Kidney epithelial cell (primary cell): ENCODE data around the gene MATN3. TPM values are rescaled to one million over a fixed set of nuclear protein-coding genes. Genes with fewer than 3 reads are reported as not detected.
A peak's percentile ranks its signal among the peaks of the same experiment; 100 is the strongest.

Experiments used
- DNase-seq: peaks from one replicate; pipeline ENCODE4 v3.0.0-alpha.2; 2010; ENCODE audit warnings: low read depth
- H3K27me3 ChIP-seq: 2 replicates; pipeline ENCODE4 v1.6.0; 2011; ENCODE audit warnings: low read length; ENCODE audit not compliant: control insufficient read depth, insufficient read depth
- H3K36me3 ChIP-seq: 2 replicates; pipeline ENCODE4 v1.5.1; 2011; ENCODE audit warnings: low read length; ENCODE audit not compliant: control insufficient read depth, insufficient read depth
- H3K4me3 ChIP-seq: 2 replicates; pipeline ENCODE4 v1.5.1; 2011; ENCODE audit warnings: low read depth, mild to moderate bottlenecking, control low read depth, low read length
- CTCF ChIP-seq: IDR thresholded peaks from 2 replicates; pipeline ENCODE4 v1.5.1; 2011; ENCODE audit warnings: mild to moderate bottlenecking, moderate library complexity, low read length, control low read depth, inconsistent platforms; ENCODE audit not compliant: insufficient read depth, poor library complexity, severe bottlenecking
- total RNA-seq: library from RNA; depleted of rRNA; stranded (reverse); fragments of >200 nt; gene quantifications from 2 replicates; pipeline ENCODE4 v1.2.3, GENCODE V29; 2015

The MATN3 gene
- total RNA-seq, 1 donor from 2014 or later = 7.6 TPM

GRCh38 chr2:20054931-20055330 lies 42.5 kb upstream of the MATN3 start:
- no peak overlapping the region for H3K4me3 ChIP-seq
- no peaks in the 10 kb centered on the region for H3K36me3 ChIP-seq
- no peaks in the 10 kb centered on the region for H3K27me3 ChIP-seq
- no peak for DNase-seq
- no peak for TF ChIP-seq CTCF

GRCh38 chr2:20054119-20054518 lies 41.7 kb upstream of the MATN3 start:
- Histone ChIP-seq H3K27me3 (no peaks in the 10 kb centered on the region), H3K4me3 (no peak overlapping the region), H3K36me3 (no peaks in the 10 kb centered on the region)
- DNase-seq = no peak
- TF ChIP-seq CTCF = no peak

- no peaks in the 10 kb centered on the region for H3K36me3 ChIP-seq
- TF ChIP-seq CTCF = no peak
- H3K4me3 ChIP-seq = peak overlapping the region; percentile 86
- no peaks in the 10 kb centered on the region for H3K27me3 ChIP-seq
- no peak for DNase-seq
These were observed 40.4 kb upstream of the MATN3 start for GRCh38 chr2:20052861-20053281.

GRCh38 chr2:20052229-20052851 lies 39.9 kb upstream of the MATN3 start:
- no peak for TF ChIP-seq CTCF
- Histone ChIP-seq H3K36me3 (no peaks in the 10 kb centered on the region), H3K4me3 (peak overlapping the region; percentile 86), H3K27me3 (no peaks in the 10 kb centered on the region)
- DNase-seq = no peak

GRCh38 chr2:20051532-20052228 lies 39.2 kb upstream of the MATN3 start, which contains the start of gene LAPTM4A:
Gene LAPTM4A (minus strand): TSS chr2:20051628. CDS start chr2:20051520, 108 bp downstream.
- DNase-seq = peak; percentile 99
- H3K4me3 ChIP-seq = peak within 1 kb of the TSS; percentile 86
- TF ChIP-seq CTCF = no peak
- H3K27me3 ChIP-seq = no peaks in the 10 kb centered on the region
- H3K36me3 ChIP-seq = no peaks in the 10 kb centered on the region
